WTC11 (cell line): ENCODE measurements around the gene IQGAP2. TPM values are rescaled to one million over a fixed set of nuclear protein-coding genes. Genes with fewer than 3 reads are reported as not detected.
"Not testable (repeated sequence)": the region's sequence is repeated elsewhere in the genome, so short reads cannot be mapped to it uniquely, and the experiment has no call there.

ENCODE experiments used
- ATAC-seq: fragments of 200-7000 bp; cut with Tn5 transposase; 2 replicates; pipeline ENCODE4 v1.10.0; 2021; ENCODE audit warnings: mild to moderate bottlenecking, moderate library complexity
- CTCF ChIA-PET: fragments of 300-600 bp; sonication (Branson Sonifier 250); formaldehyde crosslinking; loops from one replicate; lab custom pipeline; 2021; ENCODE audit warnings: antibody characterized with exemption; lab: Charles Lee
- POLR2A ChIA-PET: fragments of 350-600 bp; sonication (Branson Sonifier 250); formaldehyde crosslinking; loops from one replicate; lab custom pipeline; 2021; ENCODE audit warnings: antibody characterized with exemption; lab: Charles Lee
- DNase-seq: peaks from one replicate; pipeline ENCODE4 v3.0.0; 2021; ENCODE audit warnings: low spot score
- H3K27ac Mint-ChIP-seq: 2 replicates; pipeline ENCODE4 v1.8.0; 2021; ENCODE audit warnings: mixed read lengths
- H3K27me3 Mint-ChIP-seq: 2 replicates; pipeline ENCODE4 v1.8.0; 2021; ENCODE audit warnings: low read depth, mild to moderate bottlenecking, moderate library complexity, mixed read lengths
- H3K36me3 Mint-ChIP-seq: 2 replicates; pipeline ENCODE4 v1.8.0; 2021; ENCODE audit warnings: mixed read lengths
- H3K4me1 Mint-ChIP-seq: 2 replicates; pipeline ENCODE4 v1.8.0; 2022; ENCODE audit warnings: mixed read lengths
- H3K4me3 Mint-ChIP-seq: 2 replicates; pipeline ENCODE4 v1.8.0; 2021; ENCODE audit warnings: mild to moderate bottlenecking, moderate library complexity, mixed read lengths
- H3K9me3 Mint-ChIP-seq: 2 replicates; pipeline ENCODE4 v1.8.0; 2021; ENCODE audit warnings: mixed read lengths
- AFF4 ChIP-seq: sonication (generic); formaldehyde crosslinking; IDR thresholded peaks from 2 replicates; pipeline ENCODE4 v1.8.1; 2023; ENCODE audit warnings: mild to moderate bottlenecking, missing genetic modification reagents, borderline replicate concordance
- ATF6 ChIP-seq: sonication (generic); formaldehyde crosslinking; IDR thresholded peaks from 2 replicates; pipeline ENCODE4 v1.8.1; 2023; ENCODE audit warnings: mild to moderate bottlenecking, missing genetic modification reagents
- CTCF ChIP-seq: fragments of 200-600 bp; IDR thresholded peaks from 2 replicates; pipeline ENCODE4 v1.8.0; 2022; ENCODE audit warnings: antibody characterized with exemption
- E2F1 ChIP-seq: sonication (generic); formaldehyde crosslinking; IDR thresholded peaks from 2 replicates; pipeline ENCODE4 v1.8.0; 2022; ENCODE audit warnings: mild to moderate bottlenecking, missing genetic modification reagents
- FOXP1 ChIP-seq: sonication (generic); formaldehyde crosslinking; IDR thresholded peaks from 2 replicates; pipeline ENCODE4 v1.8.0; 2022; ENCODE audit warnings: missing genetic modification reagents, mild to moderate bottlenecking, moderate library complexity, borderline replicate concordance
- GTF2I ChIP-seq: fragments of 250-450 bp; sonication (Bioruptor Pico); conservative IDR thresholded peaks from 2 replicates; pipeline ENCODE4 v1.4.0; 2021; ENCODE audit warnings: mild to moderate bottlenecking
- HMGA2 ChIP-seq: fragments of 250-450 bp; sonication (Bioruptor Pico); IDR thresholded peaks from 2 replicates; pipeline ENCODE4 v1.4.0; 2021; ENCODE audit warnings: mild to moderate bottlenecking, moderate library complexity
- NFATC4 ChIP-seq: fragments of 250-450 bp; sonication (Bioruptor Pico); IDR thresholded peaks from 2 replicates; pipeline ENCODE4 v1.9.0; 2021; ENCODE audit warnings: mild to moderate bottlenecking
- PREB ChIP-seq: sonication (generic); formaldehyde crosslinking; IDR thresholded peaks from 2 replicates; pipeline ENCODE4 v1.8.1; 2022; ENCODE audit warnings: mild to moderate bottlenecking, missing genetic modification reagents, moderate library complexity, borderline replicate concordance
- RORB ChIP-seq: fragments of 250-450 bp; sonication (Bioruptor Pico); IDR thresholded peaks from 2 replicates; pipeline ENCODE4 v1.9.0; 2021; ENCODE audit warnings: mild to moderate bottlenecking
- USF1 ChIP-seq: sonication (generic); formaldehyde crosslinking; IDR thresholded peaks from 2 replicates; pipeline ENCODE4 v1.8.0; 2022; ENCODE audit warnings: mild to moderate bottlenecking, missing genetic modification reagents
- ZNF416 ChIP-seq: fragments of 250-450 bp; sonication (Bioruptor Pico); IDR thresholded peaks from 2 replicates; pipeline ENCODE4 v1.9.0; 2021; ENCODE audit warnings: mild to moderate bottlenecking, inconsistent platforms
- ZNF423 ChIP-seq: fragments of 250-450 bp; sonication (Bioruptor Pico); IDR thresholded peaks from 2 replicates; pipeline ENCODE4 v2.1.2; 2022; ENCODE audit warnings: mild to moderate bottlenecking, moderate library complexity
- ZNF512 ChIP-seq: sonication (generic); formaldehyde crosslinking; IDR thresholded peaks from 2 replicates; pipeline ENCODE4 v1.8.1; 2022; ENCODE audit warnings: missing genetic modification reagents, borderline replicate concordance
- ZNF532 ChIP-seq: fragments of 250-450 bp; sonication (Bioruptor Pico); IDR thresholded peaks from 2 replicates; pipeline ENCODE4 v1.9.0; 2021; ENCODE audit warnings: mild to moderate bottlenecking, borderline replicate concordance
- total RNA-seq: library from RNA; stranded (reverse); gene quantifications from 3 replicates; pipeline ENCODE4 v1.2.3, GENCODE V29; 2021

Gene IQGAP2
- total RNA-seq, 1 experiment from 2014 or later, result 70.6 TPM

GRCh38 chr5:76428550-76428949, 25.5 kb downstream of the IQGAP2 start:
- DNase-seq, H3K9me3 Mint-ChIP-seq, POLR2A ChIA-PET, H3K27me3 Mint-ChIP-seq, ATAC-seq, H3K36me3 Mint-ChIP-seq, H3K27ac Mint-ChIP-seq, H3K4me3 Mint-ChIP-seq: not testable (repeated sequence)
- CTCF ChIA-PET, result interaction anchor here (1.3 to 3.4 kb wide), 2 partner anchors 25 to 116 kb away, joined by 3 to 20 read pairs; partner anchors contain the start of gene IQGAP2
- peaks cover 71% of the 10 kb centered on the region for H3K4me1 Mint-ChIP-seq

GRCh38 chr5:76433261-76433660, 30.2 kb downstream of the IQGAP2 start:
- peaks cover 16% of the 10 kb centered on the region for H3K9me3 Mint-ChIP-seq
- ATAC-seq, result no peak
- H3K27me3 Mint-ChIP-seq, result no peaks in the 10 kb centered on the region
- TF ChIP-seq PREB (CRISPR knock-in tag) (no peak), E2F1 (no peak), NFATC4 (CRISPR knock-in tag) (no peak), ATF6 (CRISPR knock-in tag) (no peak), CTCF (no peak), ZNF532 (no peak), FOXP1 (CRISPR knock-in tag) (no peak), RORB (CRISPR knock-in tag) (no peak), ZNF512 (CRISPR knock-in tag) (no peak), HMGA2 (CRISPR knock-in tag) (no peak), ZNF423 (CRISPR knock-in tag) (no peak), AFF4 (CRISPR knock-in tag) (no peak), USF1 (no peak), ZNF416 (no peak), GTF2I (no peak)
- ChIA-PET CTCF (no interaction called here), POLR2A (no interaction called here)
- H3K27ac Mint-ChIP-seq, result peak overlapping the region; percentile 2; the same call in 1 of the 2 replicates
- no peak for DNase-seq
- H3K36me3 Mint-ChIP-seq, result peaks cover 12% of the 10 kb centered on the region
- no peak overlapping the region for H3K4me3 Mint-ChIP-seq
- H3K4me1 Mint-ChIP-seq, result peaks cover 29% of the 10 kb centered on the region

- Mint-ChIP-seq H3K36me3 (peaks cover 12% of the 10 kb centered on the region), H3K4me1 (peaks cover 28% of the 10 kb centered on the region), H3K9me3 (peaks cover 28% of the 10 kb centered on the region)
- H3K27ac Mint-ChIP-seq, POLR2A ChIA-PET, ATAC-seq, DNase-seq, H3K27me3 Mint-ChIP-seq, H3K4me3 Mint-ChIP-seq, CTCF ChIA-PET: not testable (repeated sequence)
These were observed 34.4 kb downstream of the IQGAP2 start for GRCh38 chr5:76437507-76437906.
